Activated CD8-positive, alpha-beta T cell treated with anti-CD3 and anti-CD28 coated beads for 36 hours (primary cell): ENCODE measurements around the gene GRAMD4. TPM values are rescaled to one million over a fixed set of nuclear protein-coding genes. Genes with fewer than 3 reads are reported as not detected.

Experiments used
- ATAC-seq: fragments of 200-7000 bp; cut with Tn5 transposase; one replicate; pipeline ENCODE4 v1.10.0; 2021; ENCODE audit warnings: mild to moderate bottlenecking, moderate library complexity
- CTCF ChIA-PET: fragments of 350-600 bp; sonication (Branson Sonifier 250); formaldehyde crosslinking; loops from one replicate; lab custom pipeline; 2021; ENCODE audit warnings: antibody characterized with exemption; lab: Charles Lee
- POLR2A ChIA-PET: fragments of 350-600 bp; sonication (Branson Sonifier 250); formaldehyde crosslinking; loops from one replicate; lab custom pipeline; 2021; ENCODE audit warnings: antibody characterized with exemption; lab: Charles Lee
- DNase-seq: peaks from one replicate; pipeline ENCODE4 v3.0.0-alpha.2; 2020
- H3K27ac Mint-ChIP-seq: one replicate; pipeline ENCODE4 v1.8.0; 2021; ENCODE audit warnings: mild to moderate bottlenecking, mixed read lengths
- H3K27me3 Mint-ChIP-seq: one replicate; pipeline ENCODE4 v1.8.0; 2021; ENCODE audit warnings: mixed read lengths
- H3K36me3 Mint-ChIP-seq: one replicate; pipeline ENCODE4 v1.8.0; 2021; ENCODE audit warnings: low read depth, mixed read lengths
- H3K4me1 Mint-ChIP-seq: one replicate; pipeline ENCODE4 v1.8.0; 2021; ENCODE audit warnings: low read depth, mixed read lengths
- H3K4me3 Mint-ChIP-seq: one replicate; pipeline ENCODE4 v1.8.0; 2021; ENCODE audit warnings: mild to moderate bottlenecking, moderate library complexity, mixed read lengths
- H3K9me3 Mint-ChIP-seq: one replicate; pipeline ENCODE4 v1.8.0; 2021; ENCODE audit warnings: mixed read lengths
- intact Hi-C: fragments of 100-400 bp; cut with micrococcal nuclease; formaldehyde crosslinking; loops from one replicate; pipeline ENCODE4 v1.10.0; 2022
- total RNA-seq, 2 experiments: library from RNA; stranded (reverse); gene quantifications; one replicate each; pipeline ENCODE4 v1.2.3, GENCODE V29; 2021
- TF ChIP-seq, protein P1 (sequence below): fragments of 200-600 bp; IDR thresholded peaks from one replicate; pipeline ENCODE4 v1.8.0; 2022; ENCODE audit warnings: antibody characterized with exemption, mild to moderate bottlenecking

GRAMD4 gene
- total RNA-seq, 2 experiments from 2014 or later = 26.9 to 28.1 TPM

DNA sequence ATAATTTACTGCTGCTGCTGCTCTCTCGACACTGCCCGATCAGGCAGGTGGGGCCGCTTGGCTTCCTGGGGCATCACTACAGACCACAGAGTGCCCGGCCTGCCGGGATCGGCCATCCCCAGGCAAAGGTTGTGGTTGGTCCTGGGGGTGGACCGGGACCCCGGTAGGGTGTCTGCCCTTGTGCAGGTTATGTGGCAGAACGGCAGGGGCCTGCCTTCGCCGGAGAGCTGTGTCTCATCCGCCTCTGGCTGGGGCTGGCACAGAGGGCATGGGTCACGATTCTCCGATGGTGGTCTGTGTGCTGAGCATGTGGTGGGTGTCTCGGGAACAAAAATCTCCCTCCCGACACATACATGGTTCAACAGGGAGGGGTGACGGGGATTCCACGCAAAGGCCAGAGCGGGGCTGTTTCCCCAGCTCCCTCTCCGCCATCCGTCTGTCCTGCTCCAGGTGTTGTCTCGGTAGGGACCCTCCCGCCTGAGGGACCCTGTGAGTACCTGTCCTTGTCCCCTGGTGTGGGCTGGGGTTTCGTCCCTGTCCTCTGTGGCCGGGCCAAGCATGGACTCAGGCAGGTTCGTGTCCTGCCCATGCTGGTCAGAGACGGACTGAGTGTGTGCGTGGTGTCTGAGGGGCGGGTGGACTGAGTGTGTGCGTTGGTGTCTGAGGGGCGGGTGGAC is 7.8 kb downstream of the GRAMD4 start:
- CTCF ChIA-PET = no interaction called here
- H3K9me3 Mint-ChIP-seq = no peaks in the 10 kb centered on the region
- DNase-seq (no peak), ATAC-seq (no peak)
- H3K27me3 Mint-ChIP-seq = no peaks in the 10 kb centered on the region
- intact Hi-C loops = no loop called here
- no peaks in the 10 kb centered on the region for H3K36me3 Mint-ChIP-seq
- H3K4me3 Mint-ChIP-seq = no peak overlapping the region
- POLR2A ChIA-PET = no interaction called here
- no peak overlapping the region for H3K27ac Mint-ChIP-seq
- TF ChIP-seq, protein P1, sequence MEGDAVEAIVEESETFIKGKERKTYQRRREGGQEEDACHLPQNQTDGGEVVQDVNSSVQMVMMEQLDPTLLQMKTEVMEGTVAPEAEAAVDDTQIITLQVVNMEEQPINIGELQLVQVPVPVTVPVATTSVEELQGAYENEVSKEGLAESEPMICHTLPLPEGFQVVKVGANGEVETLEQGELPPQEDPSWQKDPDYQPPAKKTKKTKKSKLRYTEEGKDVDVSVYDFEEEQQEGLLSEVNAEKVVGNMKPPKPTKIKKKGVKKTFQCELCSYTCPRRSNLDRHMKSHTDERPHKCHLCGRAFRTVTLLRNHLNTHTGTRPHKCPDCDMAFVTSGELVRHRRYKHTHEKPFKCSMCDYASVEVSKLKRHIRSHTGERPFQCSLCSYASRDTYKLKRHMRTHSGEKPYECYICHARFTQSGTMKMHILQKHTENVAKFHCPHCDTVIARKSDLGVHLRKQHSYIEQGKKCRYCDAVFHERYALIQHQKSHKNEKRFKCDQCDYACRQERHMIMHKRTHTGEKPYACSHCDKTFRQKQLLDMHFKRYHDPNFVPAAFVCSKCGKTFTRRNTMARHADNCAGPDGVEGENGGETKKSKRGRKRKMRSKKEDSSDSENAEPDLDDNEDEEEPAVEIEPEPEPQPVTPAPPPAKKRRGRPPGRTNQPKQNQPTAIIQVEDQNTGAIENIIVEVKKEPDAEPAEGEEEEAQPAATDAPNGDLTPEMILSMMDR = no peak
- H3K4me1 Mint-ChIP-seq = no peaks in the 10 kb centered on the region

- H3K27me3 Mint-ChIP-seq = no peaks in the 10 kb centered on the region
- ATAC-seq (no peak), DNase-seq (no peak)
- POLR2A ChIA-PET = no interaction called here
- CTCF ChIA-PET = interaction anchor here (0.6 kb wide), 1 partner anchor 292 kb away, joined by 3 read pairs; no protein-coding TSS in a partner anchor
- intact Hi-C loops = no loop called here
- TF ChIP-seq, protein P1 = no peak
- H3K4me3 Mint-ChIP-seq = no peak overlapping the region
- H3K9me3 Mint-ChIP-seq = no peaks in the 10 kb centered on the region
- no peak overlapping the region for H3K27ac Mint-ChIP-seq
- no peaks in the 10 kb centered on the region for H3K4me1 Mint-ChIP-seq
- no peaks in the 10 kb centered on the region for H3K36me3 Mint-ChIP-seq
These were observed 8.6 kb downstream of the GRAMD4 start for GRCh38 chr22:46628756-46629155.

DNA sequence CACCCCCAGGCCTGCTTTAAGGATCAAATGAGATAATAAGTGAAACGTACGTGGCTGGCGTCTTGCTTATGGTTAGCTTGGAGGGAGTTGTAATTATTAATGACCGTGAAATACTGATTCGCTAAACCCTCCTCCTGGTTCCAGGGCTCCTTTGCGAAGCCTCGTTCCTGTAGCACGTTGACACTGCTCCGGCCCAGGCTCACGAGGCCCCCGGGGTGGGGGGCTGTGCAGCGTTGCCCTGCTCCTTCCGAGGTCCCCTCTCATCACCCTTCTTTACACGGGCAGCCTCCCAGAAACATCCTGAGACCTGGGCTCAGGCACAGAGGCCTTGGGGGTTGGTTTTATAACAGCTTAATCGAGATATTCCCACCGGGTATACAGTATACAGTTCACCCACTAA is 9.1 kb downstream of the GRAMD4 start:
- POLR2A ChIA-PET = no interaction called here
- no peak for DNase-seq
- intact Hi-C loops = no loop called here

DNA sequence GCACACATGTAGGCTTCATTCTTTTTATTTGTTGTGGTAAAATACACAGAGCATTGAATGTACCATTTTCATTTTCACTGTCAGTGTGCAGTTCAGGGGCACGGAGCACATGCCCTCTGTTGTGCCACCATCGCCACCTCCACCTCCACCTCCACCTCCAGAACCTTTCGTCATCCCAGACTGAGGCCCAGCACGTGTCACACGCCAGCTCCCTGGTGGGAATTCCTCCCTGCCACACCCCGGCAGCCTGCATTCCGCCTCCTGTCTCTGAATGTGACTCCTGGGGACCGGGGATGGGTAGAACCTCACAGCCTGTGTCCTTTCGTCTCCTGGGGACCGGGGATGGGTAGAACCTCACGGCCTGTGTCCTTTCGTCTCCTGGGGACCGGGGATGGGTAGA is 10.9 kb downstream of the GRAMD4 start:
- H3K36me3 Mint-ChIP-seq = no peaks in the 10 kb centered on the region
- no peaks in the 10 kb centered on the region for H3K9me3 Mint-ChIP-seq
- no peak overlapping the region for H3K4me3 Mint-ChIP-seq
- CTCF ChIA-PET = no interaction called here
- H3K27me3 Mint-ChIP-seq = no peaks in the 10 kb centered on the region
- no peaks in the 10 kb centered on the region for H3K4me1 Mint-ChIP-seq
- TF ChIP-seq, protein P1 = no peak
- DNase-seq (no peak), ATAC-seq (no peak)
- H3K27ac Mint-ChIP-seq = no peak overlapping the region
- POLR2A ChIA-PET = no interaction called here
- intact Hi-C loops = no loop called here

More for the DNA sequence above, 9.1 kb downstream of the GRAMD4 start:
- Mint-ChIP-seq H3K27me3 (no peaks in the 10 kb centered on the region), H3K4me1 (no peaks in the 10 kb centered on the region), H3K9me3 (no peaks in the 10 kb centered on the region), H3K36me3 (no peaks in the 10 kb centered on the region), H3K27ac (no peak overlapping the region), H3K4me3 (no peak overlapping the region)
- CTCF ChIA-PET = interaction anchor here (0.6 kb wide), 1 partner anchor 292 kb away, joined by 3 read pairs; no protein-coding TSS in a partner anchor
- TF ChIP-seq, protein P1 = no peak
- ATAC-seq = no peak

- no peaks in the 10 kb centered on the region for H3K36me3 Mint-ChIP-seq
- no peak overlapping the region for H3K27ac Mint-ChIP-seq
- H3K27me3 Mint-ChIP-seq = no peaks in the 10 kb centered on the region
- no peaks in the 10 kb centered on the region for H3K4me1 Mint-ChIP-seq
- DNase-seq = no peak
- CTCF ChIA-PET = no interaction called here
- POLR2A ChIA-PET = no interaction called here
- H3K9me3 Mint-ChIP-seq = no peaks in the 10 kb centered on the region
- ATAC-seq = no peak
- TF ChIP-seq, protein P1 = no peak
- intact Hi-C loops = no loop called here
- H3K4me3 Mint-ChIP-seq = no peak overlapping the region
These were observed 12.6 kb downstream of the GRAMD4 start for GRCh38 chr22:46632646-46633249.
